ENCODE results near the gene FRMPD1.

Gene FRMPD1

GRCh38 chr9:37636511-37637448 is 14.0 kb upstream of the FRMPD1 start:
- Histone ChIP-seq H3K4me3 (ENCODE audit: low read depth, low read length, poor library complexity, severe bottlenecking) (no peak overlapping the region), H3K4me1 (ENCODE audit: insufficient read depth, low read length, severe bottlenecking) (no peaks in the 10 kb centered on the region), H4K20me1 (ENCODE audit: insufficient read depth, low read length) (no peaks in the 10 kb centered on the region), H3K9ac (ENCODE audit: low read length) (no peak overlapping the region), H2AFZ (ENCODE audit: low read length) (no peak overlapping the region), H3K27me3 (ENCODE audit: insufficient read depth, low read length) (no peaks in the 10 kb centered on the region; the same call in 1 of the 2 replicates), H3F3A (ENCODE audit: insufficient read depth, low read length) (no peaks in the 10 kb centered on the region), H3K9me2 (ENCODE audit: low read depth, low read length) (no peaks in the 10 kb centered on the region), H3K4me2 (ENCODE audit: low read length) (no peak overlapping the region), H3K27ac (ENCODE audit: low read depth, low read length, poor library complexity, severe bottlenecking) (no peak overlapping the region), H3K79me2 (ENCODE audit: insufficient read depth, low read length) (no peaks in the 10 kb centered on the region), H3K36me3 (ENCODE audit: insufficient read depth, low read length) (no peaks in the 10 kb centered on the region), H3K9me3 (ENCODE audit: low read length) (no peaks in the 10 kb centered on the region)
- TF ChIP-seq EZH2 (IDR thresholded peaks at IDR 0.05; ENCODE audit: borderline replicate concordance, low read length), result no peak
- TF ChIP-seq CTCF (IDR thresholded peaks at IDR 0.05; ENCODE audit: low read length), result no peak

GRCh38 chr9:37639109-37639762 is 11.5 kb upstream of the FRMPD1 start:
- Histone ChIP-seq H3K4me3 (ENCODE audit: low read depth, low read length, poor library complexity, severe bottlenecking) (no peak overlapping the region), H2AFZ (ENCODE audit: low read length) (no peak overlapping the region), H3K27ac (ENCODE audit: low read depth, low read length, poor library complexity, severe bottlenecking) (no peak overlapping the region), H3K9me3 (ENCODE audit: low read length) (no peaks in the 10 kb centered on the region), H3K4me2 (ENCODE audit: low read length) (no peak overlapping the region), H3K79me2 (ENCODE audit: insufficient read depth, low read length) (no peaks in the 10 kb centered on the region), H3K9me2 (ENCODE audit: low read depth, low read length) (no peaks in the 10 kb centered on the region), H3K4me1 (ENCODE audit: insufficient read depth, low read length, severe bottlenecking) (no peaks in the 10 kb centered on the region), H3K9ac (ENCODE audit: low read length) (no peak overlapping the region), H3F3A (ENCODE audit: insufficient read depth, low read length) (no peaks in the 10 kb centered on the region), H4K20me1 (ENCODE audit: insufficient read depth, low read length) (no peaks in the 10 kb centered on the region), H3K36me3 (ENCODE audit: insufficient read depth, low read length) (no peaks in the 10 kb centered on the region), H3K27me3 (ENCODE audit: insufficient read depth, low read length) (no peaks in the 10 kb centered on the region)
- no peak for TF ChIP-seq CTCF (IDR thresholded peaks at IDR 0.05; ENCODE audit: low read length)

- Histone ChIP-seq H3K27ac (ENCODE audit: low read depth, low read length, poor library complexity, severe bottlenecking) (no peak overlapping the region), H3K4me2 (ENCODE audit: low read length) (no peak overlapping the region), H4K20me1 (ENCODE audit: insufficient read depth, low read length) (no peaks in the 10 kb centered on the region), H3K36me3 (ENCODE audit: insufficient read depth, low read length) (no peaks in the 10 kb centered on the region), H3K27me3 (ENCODE audit: insufficient read depth, low read length) (no peaks in the 10 kb centered on the region), H3K4me3 (ENCODE audit: low read depth, low read length, poor library complexity, severe bottlenecking) (no peak overlapping the region), H3K9me2 (ENCODE audit: low read depth, low read length) (no peaks in the 10 kb centered on the region), H3F3A (ENCODE audit: insufficient read depth, low read length) (no peaks in the 10 kb centered on the region), H3K4me1 (ENCODE audit: insufficient read depth, low read length, severe bottlenecking) (no peaks in the 10 kb centered on the region), H3K9ac (ENCODE audit: low read length) (no peak overlapping the region), H3K9me3 (ENCODE audit: low read length) (no peaks in the 10 kb centered on the region), H3K79me2 (ENCODE audit: insufficient read depth, low read length) (no peaks in the 10 kb centered on the region), H2AFZ (ENCODE audit: low read length) (no peak overlapping the region)
- TF ChIP-seq EZH2 (IDR thresholded peaks at IDR 0.05; ENCODE audit: borderline replicate concordance, low read length), result no peak
- no peak for TF ChIP-seq CTCF (IDR thresholded peaks at IDR 0.05; ENCODE audit: low read length)
Measured at GRCh38 chr9:37639841-37640240, 10.9 kb upstream of the FRMPD1 start.

Measured in OCI-LY1 (cell line).